Tibial nerve (tissue), 3 donors: ENCODE measurements around the gene PLA2G15.

Source experiments
- CTCF ChIP-seq, 5 experiments: fragments of 200-600 bp in 3 of 5; fragments of 450-650 bp in 2 of 5; sonication (generic) in 3 of 5; IDR thresholded peaks; one replicate each; pipeline ENCODE4 v1.5.1; 2016 to 2019; ENCODE audit warnings: antibody characterized with exemption in 5 of 5, mild to moderate bottlenecking in 3 of 5, moderate library complexity in 2 of 5
- POLR2A ChIP-seq, 2 donors: fragments of 450-650 bp; IDR thresholded peaks; one replicate each; pipeline ENCODE4 v1.6.1; 2017; ENCODE audit warnings: antibody characterized with exemption in 2 of 2, mild to moderate bottlenecking in 2 of 2, moderate library complexity in 2 of 2

GRCh38 chr16:68283346-68283745, 38.2 kb downstream of the PLA2G15 start:
- TF ChIP-seq CTCF (IDR thresholded peaks at IDR 0.05) (no peak), POLR2A (IDR thresholded peaks at IDR 0.05) (no peak)
